ENCODE results near the gene TSPAN1. TPM values are rescaled to one million over a fixed set of nuclear protein-coding genes. Genes with fewer than 3 reads are reported as not detected.

Gene TSPAN1
- polyA plus RNA-seq (ENCODE audit: insufficient read length): not detected

- peak; percentile 46 for DNase-seq
Measured at GRCh38 chr1:46174448-46175231, at the start of gene TSPAN1. Gene TSPAN1 (plus strand): TSS chr1:46175087. CDS start chr1:46181108, 6,021 bp downstream.

DNA sequence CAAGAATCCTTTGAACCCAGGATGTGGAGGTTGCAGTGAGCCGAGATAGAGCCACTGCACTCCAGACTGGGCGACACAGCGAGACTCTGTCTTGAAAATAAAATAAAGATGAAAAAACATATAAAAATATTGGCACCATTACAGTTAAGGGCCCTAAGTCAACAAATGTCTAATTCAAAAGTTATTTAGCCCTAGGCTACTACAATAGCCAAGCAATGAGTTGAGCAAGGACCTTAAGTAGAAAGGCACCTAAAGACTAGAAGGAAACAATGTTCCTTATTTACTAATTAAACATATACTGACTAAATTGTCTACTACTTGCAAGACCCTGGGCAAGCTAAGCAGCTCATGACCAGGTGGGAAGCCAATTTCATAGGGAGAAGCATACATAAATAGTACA lies 46.5 kb upstream of the TSPAN1 start:
- no peak for DNase-seq

- DNase-seq: no peak
Measured at GRCh38 chr1:46130121-46130520, 44.8 kb upstream of the TSPAN1 start.

DNA sequence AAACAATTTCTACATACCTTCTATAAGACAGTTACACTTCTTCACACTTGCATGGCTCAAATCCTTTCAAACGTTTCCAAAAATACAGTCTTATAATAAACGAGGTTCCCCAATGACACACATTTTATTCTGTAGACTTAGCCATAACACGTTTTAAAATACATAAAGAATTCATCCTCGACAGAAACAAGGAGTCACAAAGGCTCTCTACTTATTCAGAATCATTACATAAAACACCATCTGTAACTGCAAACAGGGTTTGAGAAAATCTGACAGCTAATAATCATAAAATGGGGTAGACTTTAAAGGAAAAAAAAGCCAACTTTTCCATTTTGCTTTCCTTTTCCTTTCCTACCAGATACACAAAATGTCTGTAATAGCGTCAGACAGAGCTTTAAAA lies 44.3 kb upstream of the TSPAN1 start:
- no peak for DNase-seq

GRCh38 chr1:46131093-46131492 lies 43.8 kb upstream of the TSPAN1 start:
- DNase-seq: no peak

GRCh38 chr1:46131712-46132528 lies 43.0 kb upstream of the TSPAN1 start:
- no peak for DNase-seq

DNA sequence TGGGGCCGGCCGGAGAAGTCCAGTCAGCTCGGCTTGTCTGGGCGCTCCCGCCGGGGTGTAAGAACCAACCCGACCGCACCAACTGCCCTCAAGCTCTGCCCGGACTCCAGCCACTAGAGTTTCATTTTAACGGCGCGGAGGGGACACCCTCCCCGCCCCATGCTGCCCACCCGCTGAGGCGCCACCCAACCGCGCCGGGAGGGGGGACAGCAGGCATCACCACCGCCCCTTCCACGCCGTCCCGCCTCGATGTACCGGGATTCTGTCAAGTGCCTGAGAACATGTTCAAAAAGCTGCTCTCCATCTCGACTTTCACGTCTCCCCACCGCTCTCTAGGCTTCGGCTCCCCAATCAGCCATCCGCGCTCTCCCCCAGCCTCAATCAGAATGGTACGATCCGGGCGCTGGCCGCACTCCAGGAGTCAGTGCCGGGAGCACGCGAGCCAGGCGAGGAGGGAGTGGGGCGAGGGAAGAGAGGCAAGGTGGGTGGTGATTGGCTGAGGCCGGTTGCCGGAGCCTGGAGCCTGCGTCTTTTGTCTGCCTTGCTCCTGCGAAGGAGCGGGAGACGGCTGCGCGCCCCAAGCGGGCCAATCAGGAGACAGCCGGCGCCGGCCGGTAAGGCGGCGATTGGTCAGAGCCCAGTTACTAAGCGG lies 42.2 kb upstream of the TSPAN1 start, which contains the start of gene PIK3R3:
Gene PIK3R3, minus strand, starts transcription at position 101 of the 652 bp plus-strand sequence. CDS start 677 bp downstream, outside the sequence.
- DNase-seq: peak; percentile 98

DNA sequence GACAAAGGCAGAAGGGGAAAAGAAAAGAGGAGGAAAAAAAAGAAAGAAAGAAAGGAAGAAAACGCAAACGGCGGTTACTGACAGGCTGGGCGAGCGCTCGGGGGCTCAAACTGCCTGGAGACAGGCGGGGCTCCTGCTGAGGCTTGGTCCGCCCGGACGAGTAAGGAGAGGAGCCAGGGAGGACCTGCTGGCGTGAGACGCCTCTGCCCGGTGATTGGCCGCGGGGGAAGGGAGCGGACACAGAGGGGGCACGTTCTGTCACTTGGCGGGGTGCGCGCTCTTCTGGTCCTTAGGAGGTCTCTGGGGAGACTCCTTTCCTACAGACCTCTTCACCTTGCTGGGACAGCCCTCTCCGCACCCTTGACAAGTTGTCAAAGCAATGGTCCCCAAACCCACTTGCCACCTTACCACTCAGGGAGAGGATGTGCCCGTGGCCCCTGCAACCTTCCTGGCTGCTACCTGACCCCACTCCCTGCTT lies 41.7 kb upstream of the TSPAN1 start:
- no peak for DNase-seq

DNA sequence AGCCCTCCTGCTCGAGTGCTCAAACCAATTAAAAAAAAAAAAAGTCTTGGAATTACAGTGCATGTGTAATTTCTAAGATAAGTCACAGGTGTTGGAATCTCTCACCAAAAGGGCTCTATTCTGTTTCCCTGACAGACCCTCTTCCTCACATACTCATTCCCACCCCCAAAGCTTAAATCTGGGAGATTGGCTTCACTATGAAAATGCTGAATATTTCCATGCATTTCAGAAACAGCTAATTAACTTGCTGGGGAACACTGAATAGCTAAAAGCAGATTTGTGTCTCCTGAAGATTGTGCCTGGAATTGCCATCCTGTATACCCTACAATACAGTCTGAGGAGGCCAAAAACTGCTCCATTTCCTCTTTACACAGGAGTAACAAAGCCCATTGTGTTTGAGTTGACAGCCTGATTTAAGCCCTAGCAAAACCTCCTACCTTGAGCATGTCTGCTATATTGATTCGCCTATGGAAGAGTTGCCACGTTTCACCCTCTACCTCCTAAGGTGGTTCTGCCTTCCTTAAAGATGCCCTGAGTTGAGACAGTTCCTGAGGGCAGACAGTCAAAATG lies 41.0 kb upstream of the TSPAN1 start:
- DNase-seq: no peak

DNA sequence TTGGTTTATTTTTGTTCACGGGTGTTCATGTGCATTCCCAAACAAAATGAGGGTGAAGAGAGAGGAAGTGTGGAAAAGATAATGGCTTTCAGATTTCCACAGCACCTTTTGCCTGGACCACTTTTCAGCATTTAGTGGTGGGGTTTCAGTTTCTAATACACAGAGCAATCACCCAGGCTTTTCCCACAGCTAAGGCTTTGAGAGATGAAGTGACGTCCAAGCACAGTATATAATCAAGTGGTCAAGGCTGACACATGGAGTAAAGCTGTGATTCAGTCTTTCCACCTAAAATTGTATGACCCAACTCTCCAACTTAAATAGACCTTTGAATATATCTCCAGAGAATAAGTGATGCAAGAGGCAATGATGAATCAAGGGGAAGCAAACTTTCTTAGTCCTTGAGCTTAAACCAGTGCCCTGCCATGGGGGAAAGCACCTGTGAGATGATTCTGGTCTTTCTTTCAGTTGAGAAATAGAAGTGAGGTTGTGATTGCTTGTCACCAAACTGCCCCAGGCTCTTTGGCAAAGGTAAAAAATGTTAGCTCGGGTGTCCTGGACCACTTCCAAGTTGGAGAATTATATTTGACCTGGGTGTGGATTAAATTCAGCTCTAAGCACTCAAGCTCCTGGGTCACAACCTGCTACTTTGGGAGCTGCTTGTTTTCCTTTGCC lies 40.1 kb upstream of the TSPAN1 start:
- no peak for DNase-seq

DNA sequence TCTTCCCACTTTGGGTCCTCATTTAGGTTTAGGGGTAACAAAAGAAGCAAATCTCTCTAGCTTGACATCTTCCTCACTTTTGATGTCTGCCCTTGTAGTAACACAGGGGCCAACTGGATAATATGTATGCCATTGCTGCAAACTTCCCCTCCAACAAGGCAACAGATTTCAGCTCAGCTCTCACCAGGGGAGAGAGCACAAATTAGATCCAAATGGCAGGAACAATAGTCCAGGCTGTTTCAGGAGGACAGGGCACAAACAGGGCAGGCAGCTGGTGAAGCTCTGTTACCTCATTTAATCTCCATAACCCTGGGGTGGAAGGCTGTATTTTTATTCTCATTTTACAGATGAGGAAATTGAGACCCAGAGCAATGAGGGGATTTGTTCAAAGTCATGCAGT lies 38.2 kb upstream of the TSPAN1 start:
- DNase-seq: no peak

DNA sequence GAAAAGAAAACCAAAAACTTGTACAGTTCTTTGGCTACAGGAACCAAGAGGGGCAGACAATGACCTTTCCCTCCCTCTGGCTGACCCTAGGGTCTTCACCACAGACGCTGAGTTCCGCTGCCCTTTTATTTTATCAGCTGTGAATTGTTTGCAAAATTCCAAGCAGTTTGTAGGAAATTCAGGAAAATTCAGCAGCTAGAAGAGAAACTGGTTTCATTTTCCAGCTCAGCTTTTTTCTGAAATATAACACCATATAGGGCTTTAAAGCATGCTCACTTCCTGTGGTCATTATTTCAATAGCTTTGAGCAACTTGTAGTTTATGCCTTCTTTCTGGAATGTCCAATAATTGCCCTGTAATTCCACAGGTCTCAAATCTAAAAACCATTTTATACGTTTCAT lies 37.0 kb upstream of the TSPAN1 start:
- no peak for DNase-seq

GRCh38 chr1:46148318-46148717 lies 26.6 kb upstream of the TSPAN1 start:
- no peak for DNase-seq

GRCh38 chr1:46150085-46150484 lies 24.8 kb upstream of the TSPAN1 start:
- no peak for DNase-seq

DNA sequence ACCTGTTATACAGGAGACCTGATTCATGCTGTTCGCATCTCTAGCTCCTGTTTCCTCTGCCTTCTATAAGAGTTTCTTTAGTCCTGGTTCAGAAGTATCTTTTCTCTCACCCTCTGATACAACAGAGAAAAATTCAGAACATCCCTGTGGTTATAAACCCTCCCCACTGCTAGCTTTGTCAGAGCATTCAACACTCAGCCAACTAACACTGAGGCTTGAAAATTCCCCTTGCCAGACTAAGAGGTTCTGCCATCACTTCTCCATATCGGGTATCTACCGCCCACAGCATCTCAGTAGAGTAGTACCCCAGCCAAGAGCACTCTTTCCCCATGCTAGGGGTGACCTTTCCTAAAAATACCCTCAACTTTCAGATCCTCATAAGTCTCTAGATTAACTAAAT lies 22.9 kb upstream of the TSPAN1 start:
- no peak for DNase-seq

GRCh38 chr1:46153228-46153627 lies 21.7 kb upstream of the TSPAN1 start:
- DNase-seq: no peak

- DNase-seq: no peak
Measured at GRCh38 chr1:46153732-46154131, 21.2 kb upstream of the TSPAN1 start.

DNA sequence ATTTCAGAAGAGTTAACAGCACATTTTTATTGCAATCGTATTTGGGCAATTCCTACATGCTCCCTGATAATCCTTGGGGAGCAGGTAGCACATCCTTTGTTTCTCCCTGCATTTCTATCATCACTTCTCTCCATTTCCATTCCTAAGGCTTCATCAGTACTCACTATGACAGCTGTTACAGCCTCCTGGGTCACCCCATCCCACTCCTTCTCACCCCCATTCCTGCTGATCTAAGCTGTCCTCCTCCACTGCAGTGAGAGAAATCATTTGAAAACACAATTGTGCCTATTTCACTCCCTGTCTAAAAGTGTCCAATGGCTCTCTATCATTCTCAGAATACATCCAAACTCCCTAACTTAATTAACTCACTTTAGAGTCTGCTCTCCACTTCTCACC lies 17.0 kb upstream of the TSPAN1 start:
- DNase-seq: no peak

DNA sequence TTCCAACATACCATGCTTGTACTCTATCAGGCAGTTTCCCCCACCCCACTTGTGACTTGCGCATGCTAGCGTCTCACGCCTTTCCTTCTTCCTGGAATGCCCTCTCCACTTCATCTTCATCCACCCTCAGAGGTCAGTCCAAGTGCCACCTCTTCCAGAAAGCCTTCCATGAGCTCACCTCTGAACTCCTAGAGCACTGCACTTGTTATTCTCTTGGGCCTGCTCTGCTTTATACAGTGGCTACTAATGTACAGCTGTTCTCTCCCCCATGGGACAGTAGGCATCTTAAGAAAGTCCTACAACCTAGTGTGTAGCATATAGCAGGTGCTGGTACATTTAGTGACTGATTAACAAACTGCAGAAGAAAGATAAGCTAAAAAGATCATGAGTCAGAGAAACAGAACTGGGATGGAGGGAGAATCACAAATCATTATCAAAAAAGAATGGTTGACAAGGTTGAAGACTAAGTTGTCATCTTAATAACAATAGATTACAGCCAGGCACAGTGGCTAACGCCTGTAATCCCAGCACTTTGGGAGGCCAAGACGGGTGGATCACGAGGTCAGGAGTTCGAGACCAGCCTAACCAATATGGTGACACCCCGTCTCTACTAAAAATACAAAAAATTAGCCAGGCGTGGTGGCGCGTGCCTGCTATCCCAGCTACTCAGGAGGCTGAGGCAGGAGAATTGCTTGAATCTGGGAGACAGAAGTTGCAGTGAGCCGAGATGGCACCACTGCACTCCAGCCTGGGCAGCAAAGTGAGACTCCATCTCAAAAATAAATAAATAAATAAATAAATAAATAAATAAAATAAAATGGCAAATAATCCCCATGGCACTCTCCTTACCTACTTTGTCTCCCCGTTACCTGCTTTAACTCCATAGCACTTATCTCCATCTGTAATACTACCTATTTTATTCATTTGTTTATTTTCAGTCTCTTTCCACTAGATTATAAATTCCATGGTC lies 16.3 kb upstream of the TSPAN1 start:
- DNase-seq: no peak

DNA sequence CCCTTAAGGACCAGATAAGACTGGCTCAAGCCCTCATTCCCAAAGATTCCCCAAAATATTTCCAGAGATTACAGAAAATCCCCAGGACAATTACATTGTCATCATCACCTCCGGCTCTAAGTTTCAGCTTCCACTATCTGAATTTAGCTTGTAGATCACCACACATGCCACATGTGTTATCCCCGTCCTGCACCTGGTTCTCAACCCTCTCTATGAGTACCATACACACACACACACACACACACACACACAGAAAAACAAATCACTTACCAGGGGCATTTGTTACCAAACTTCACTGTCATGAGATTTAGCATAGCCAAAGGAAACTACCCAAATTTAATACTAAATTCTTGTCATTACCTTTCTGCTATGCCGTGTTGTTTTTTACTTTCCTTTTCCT lies 15.4 kb upstream of the TSPAN1 start:
- DNase-seq: no peak

DNA sequence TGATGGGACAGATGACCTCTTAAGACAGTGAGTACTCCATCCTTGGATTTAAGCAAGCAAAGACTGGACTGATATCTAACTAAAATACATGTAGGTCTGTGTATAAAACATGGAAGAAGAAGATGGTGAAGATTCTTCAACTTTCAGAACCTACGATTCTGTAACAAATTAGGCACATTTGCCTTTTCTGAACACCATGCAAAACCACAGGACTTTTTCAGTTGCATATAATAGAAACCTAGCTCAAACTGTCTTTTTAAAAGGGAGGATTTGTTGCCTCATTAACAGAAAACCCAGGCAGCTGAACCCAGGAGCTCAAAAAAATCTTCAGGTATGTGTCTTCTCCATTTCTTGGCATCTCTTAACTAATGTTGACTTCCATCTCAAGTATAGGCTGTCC lies 14.7 kb upstream of the TSPAN1 start:
- DNase-seq: no peak
